ENCODE data around the gene SEC61A1.

The SEC61A1 gene

DNA sequence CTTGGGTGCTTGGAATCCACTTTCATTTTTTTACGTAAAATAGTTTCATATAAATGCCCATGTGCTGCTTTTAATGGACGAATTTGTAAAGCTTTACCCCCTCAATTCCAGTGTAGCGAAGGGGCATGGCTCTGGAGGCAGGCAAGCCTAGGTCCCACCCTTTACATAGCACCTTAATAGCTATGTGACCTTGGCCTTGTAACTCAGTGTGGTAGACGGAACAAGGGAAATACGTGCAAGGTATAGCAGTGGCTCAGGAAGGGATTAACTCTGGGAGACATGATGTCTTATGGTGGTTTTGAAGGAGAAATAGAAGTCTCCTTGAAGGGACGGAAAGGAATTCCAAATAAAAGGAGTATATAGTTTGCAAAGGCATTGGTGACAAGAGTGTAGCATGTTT, 1.4 kb downstream of the SEC61A1 start:
- in situ Hi-C loops (cut with MboI; ENCODE audit: low pct_unique_long_range_greater_than_20kb, low sequenced_read_pairs) = no loop called here
- DNase-seq = no peak

DNA sequence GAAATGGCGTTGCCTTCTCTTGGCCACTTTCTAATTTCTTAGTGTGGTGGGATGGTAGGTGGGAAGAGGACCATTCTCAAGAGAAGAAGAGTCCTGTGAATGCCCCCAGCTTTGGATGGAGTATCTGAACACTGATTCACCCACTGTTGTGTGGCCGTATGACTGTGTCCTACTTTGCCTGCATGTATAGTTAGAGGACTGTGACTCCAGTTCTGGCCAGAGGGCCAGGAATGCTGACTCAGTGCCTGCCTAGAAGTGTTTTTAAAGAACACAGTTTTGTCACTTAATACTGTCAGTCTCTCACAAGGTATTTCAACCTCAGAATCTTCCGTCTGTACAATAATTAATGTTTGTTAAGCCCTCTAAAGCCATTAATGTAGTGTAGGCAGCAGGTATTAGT, 2.1 kb downstream of the SEC61A1 start:
- DNase-seq = no peak
- in situ Hi-C loops (cut with MboI; ENCODE audit: low pct_unique_long_range_greater_than_20kb, low sequenced_read_pairs) = no loop called here

DNA sequence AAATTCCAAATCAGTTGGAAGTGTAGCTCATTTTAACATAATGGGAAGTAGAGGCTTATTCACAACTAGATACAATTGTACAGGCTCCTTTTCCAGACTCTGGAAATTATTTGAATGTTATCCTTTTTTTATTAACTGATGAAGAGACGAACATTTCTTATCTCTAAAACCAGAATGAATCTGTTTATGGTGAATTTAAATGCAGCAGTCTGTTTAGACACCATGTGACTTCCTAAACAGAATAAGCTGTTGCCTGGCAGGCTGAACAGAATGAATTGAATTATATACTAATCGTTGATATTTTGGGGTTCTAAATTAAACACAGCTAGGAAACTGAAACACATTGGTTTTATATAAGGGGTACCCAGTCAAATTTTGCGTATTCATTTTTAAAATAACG, 4.0 kb downstream of the SEC61A1 start:
- in situ Hi-C loops (cut with MboI; ENCODE audit: low pct_unique_long_range_greater_than_20kb, low sequenced_read_pairs) = no loop called here
- no peak for DNase-seq

GRCh38 chr3:128060473-128061381, 8.5 kb downstream of the SEC61A1 start:
- no peak for DNase-seq
- in situ Hi-C loops (cut with MboI; ENCODE audit: low pct_unique_long_range_greater_than_20kb, low sequenced_read_pairs) = no loop called here

- DNase-seq = no peak
- in situ Hi-C loops (cut with MboI; ENCODE audit: low pct_unique_long_range_greater_than_20kb, low sequenced_read_pairs) = no loop called here
These were observed 10.0 kb downstream of the SEC61A1 start for GRCh38 chr3:128062033-128062745.

DNA sequence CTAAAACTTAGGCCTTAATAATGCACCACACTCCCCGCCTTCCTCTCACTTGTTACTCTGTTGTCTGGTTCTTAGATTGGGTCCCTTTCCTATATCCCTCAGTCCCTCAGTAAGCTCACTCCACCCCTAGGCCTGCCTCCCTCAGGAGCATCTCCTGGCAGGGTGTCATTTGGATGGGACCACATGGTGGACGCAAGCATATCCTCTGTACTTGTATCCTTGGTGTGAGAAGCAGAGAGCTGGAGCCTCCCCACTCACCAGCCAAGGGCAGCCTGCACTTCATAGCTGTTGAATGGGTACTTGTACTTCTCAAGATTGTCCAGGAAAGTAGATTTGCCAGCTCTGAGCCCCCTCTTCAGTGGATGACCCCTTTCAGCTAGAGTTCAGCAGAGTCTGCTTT, 11.6 kb downstream of the SEC61A1 start:
- no peak for DNase-seq
- in situ Hi-C loops (cut with MboI; ENCODE audit: low pct_unique_long_range_greater_than_20kb, low sequenced_read_pairs) = no loop called here

- DNase-seq = no peak
- in situ Hi-C loops (cut with MboI; ENCODE audit: low pct_unique_long_range_greater_than_20kb, low sequenced_read_pairs) = no loop called here
These were observed 12.7 kb downstream of the SEC61A1 start for GRCh38 chr3:128064962-128065361.

DNA sequence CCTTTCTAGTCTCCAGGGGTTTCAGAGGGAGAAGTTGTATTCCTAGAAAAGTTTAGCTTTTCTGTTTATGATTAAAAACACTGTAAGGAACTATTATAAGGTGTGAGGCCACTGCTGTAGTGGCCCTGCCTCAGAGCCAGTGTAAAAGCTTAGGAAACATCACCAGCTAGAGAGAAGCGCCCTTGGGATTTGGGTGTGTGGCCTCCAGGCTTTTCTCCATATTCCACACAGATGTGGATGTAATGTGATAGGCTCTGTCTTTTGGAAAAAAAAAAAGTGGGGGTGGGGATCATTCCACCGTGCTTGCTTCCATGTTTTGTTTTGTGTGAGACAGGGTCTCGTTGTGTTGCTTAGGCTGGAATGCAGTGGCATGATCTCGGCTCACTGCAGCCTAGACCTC, 13.9 kb downstream of the SEC61A1 start:
- DNase-seq = no peak
- in situ Hi-C loops (cut with MboI; ENCODE audit: low pct_unique_long_range_greater_than_20kb, low sequenced_read_pairs) = no loop called here

- no peak for DNase-seq
- in situ Hi-C loops (cut with MboI; ENCODE audit: low pct_unique_long_range_greater_than_20kb, low sequenced_read_pairs) = no loop called here
These were observed 14.4 kb downstream of the SEC61A1 start for GRCh38 chr3:128066676-128067075.

- in situ Hi-C loops (cut with MboI; ENCODE audit: low pct_unique_long_range_greater_than_20kb, low sequenced_read_pairs) = no loop called here
- no peak for DNase-seq
These were observed 15.3 kb downstream of the SEC61A1 start for GRCh38 chr3:128067489-128067888.

DNA sequence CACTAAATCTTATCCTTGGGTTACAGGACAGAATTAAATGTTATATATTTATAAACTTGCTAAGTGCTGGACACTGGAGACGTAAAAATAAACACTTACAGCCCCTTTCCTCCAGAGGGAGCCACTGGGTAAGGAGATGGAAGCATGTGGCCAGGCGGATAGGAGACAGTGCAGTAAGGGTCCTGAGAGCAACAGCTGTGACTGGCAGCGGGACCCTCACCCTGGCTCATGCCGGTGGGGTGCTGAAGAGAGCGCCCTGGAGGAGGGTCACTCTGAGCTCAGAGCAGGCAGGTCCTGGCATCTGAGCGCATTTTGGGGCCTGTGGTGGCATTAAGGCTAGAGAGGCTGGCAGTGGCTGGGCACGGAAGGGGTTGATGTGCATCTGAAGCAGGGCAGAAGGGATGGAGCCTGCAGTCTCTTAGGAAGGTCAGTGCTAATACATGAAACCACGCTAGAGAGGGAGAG, 16.0 kb downstream of the SEC61A1 start:
- peak; percentile 60 for DNase-seq
- in situ Hi-C loops (cut with MboI; ENCODE audit: low pct_unique_long_range_greater_than_20kb, low sequenced_read_pairs) = no loop called here

DNA sequence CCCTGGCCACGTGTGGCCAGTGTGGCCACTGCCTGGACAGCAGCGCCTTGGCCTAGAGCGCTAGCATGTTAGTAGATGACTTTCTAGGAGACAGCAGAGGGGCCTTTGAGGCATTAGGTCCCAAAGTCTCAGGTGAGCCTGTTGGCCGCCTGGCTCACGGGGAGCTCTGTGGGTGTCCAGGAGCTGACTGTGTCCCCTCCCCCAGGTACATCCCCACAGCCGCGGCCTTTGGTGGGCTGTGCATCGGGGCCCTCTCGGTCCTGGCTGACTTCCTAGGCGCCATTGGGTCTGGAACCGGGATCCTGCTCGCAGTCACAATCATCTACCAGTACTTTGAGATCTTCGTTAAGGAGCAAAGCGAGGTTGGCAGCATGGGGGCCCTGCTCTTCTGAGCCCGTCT, 17.0 kb downstream of the SEC61A1 start:
- no peak for DNase-seq
- in situ Hi-C loops (cut with MboI; ENCODE audit: low pct_unique_long_range_greater_than_20kb, low sequenced_read_pairs) = no loop called here

- in situ Hi-C loops (cut with MboI; ENCODE audit: low pct_unique_long_range_greater_than_20kb, low sequenced_read_pairs) = no loop called here
- DNase-seq = no peak
These were observed 18.8 kb downstream of the SEC61A1 start for GRCh38 chr3:128070898-128071591.

DNA sequence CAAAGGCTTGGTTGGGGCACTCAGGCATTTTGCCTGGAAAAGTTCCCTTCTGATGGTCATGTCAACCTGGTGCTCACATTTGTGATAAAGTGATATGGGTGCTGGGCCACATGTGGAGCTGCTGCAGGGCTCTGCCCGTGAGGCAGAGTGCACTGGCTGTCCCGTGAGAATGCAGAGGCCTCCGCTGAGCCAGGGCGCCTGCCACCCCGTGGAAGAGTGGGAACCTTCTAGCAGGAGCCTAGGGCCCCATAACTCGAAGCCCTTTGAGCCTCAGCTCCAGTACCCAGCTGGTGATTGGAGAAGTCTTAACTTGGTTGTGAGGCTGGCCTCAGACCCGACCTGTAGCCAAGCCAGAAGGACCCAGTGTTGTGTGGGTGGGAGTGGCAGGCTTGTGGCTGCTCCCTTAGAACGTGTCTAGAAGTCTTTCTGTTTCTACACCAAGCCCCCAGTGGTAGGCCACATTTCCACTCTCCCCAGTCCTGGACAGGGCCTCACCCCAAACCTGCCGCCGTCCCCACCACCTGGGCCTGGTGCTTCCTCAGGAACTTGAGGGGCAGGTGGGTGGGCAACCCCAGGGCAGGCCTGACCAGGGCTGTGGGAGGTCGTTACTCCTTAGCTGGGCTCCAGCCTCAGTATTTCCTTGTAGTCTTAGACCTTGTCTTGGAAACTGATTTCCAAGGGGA, 19.7 kb downstream of the SEC61A1 start:
- in situ Hi-C loops (cut with MboI; ENCODE audit: low pct_unique_long_range_greater_than_20kb, low sequenced_read_pairs) = no loop called here

DNA sequence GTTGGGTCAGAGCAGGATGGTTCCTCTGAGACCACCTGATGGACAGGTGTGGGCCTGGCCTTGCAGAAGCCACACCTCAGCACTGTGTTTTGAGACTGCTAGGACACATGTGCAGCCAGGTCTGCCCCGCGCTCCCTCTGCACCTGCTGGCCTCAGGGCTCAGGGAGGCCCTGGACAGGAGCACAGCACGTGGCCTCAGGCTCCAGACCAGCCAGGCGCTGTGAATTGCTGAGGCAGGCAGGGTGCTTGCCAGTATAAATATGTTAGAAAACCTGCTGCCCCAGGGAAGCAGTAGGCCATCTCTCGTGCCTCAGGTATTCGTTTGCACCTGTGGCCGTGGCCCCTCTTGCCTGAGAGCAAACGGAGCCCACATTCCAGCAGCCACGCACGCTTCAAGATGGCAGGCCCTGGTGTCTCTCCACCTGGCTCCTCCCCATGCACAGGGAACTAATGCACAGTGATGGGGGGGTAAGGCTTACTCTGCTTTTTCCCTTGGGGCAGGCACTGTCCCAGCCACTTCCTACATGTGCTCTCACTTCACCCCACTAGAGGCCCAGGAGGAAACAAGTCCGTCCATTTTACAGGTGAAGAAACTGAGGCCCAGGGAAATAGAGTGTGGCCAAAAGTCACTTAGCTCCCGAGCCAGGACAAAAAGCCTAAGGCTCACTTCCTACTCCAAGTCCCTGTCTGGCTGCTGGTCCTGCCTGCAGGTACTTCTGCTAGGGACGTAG, 20.4 kb downstream of the SEC61A1 start:
- no peak for DNase-seq
- in situ Hi-C loops (cut with MboI; ENCODE audit: low pct_unique_long_range_greater_than_20kb, low sequenced_read_pairs) = no loop called here

More for the DNA sequence above, 19.7 kb downstream of the SEC61A1 start:
- no peak for DNase-seq

GRCh38 chr3:128073185-128073725, 21.0 kb downstream of the SEC61A1 start:
- in situ Hi-C loops (cut with MboI; ENCODE audit: low pct_unique_long_range_greater_than_20kb, low sequenced_read_pairs) = no loop called here
- no peak for DNase-seq

- DNase-seq = no peak
- in situ Hi-C loops (cut with MboI; ENCODE audit: low pct_unique_long_range_greater_than_20kb, low sequenced_read_pairs) = no loop called here
These were observed 21.6 kb downstream of the SEC61A1 start for GRCh38 chr3:128073807-128074206.

GRCh38 chr3:128074851-128075521, 22.7 kb downstream of the SEC61A1 start:
- in situ Hi-C loops (cut with MboI; ENCODE audit: low pct_unique_long_range_greater_than_20kb, low sequenced_read_pairs) = no loop called here
- no peak for DNase-seq

All from KBM-7 (cell line).